ENCODE measurements around the gene CUX1.

CUX1 gene

GRCh38 chr7:101961811-101962210, 144.4 kb downstream of the CUX1 start:
- no peak overlapping the region for H3K27ac Mint-ChIP-seq
- no peaks in the 10 kb centered on the region for H3K27me3 Mint-ChIP-seq
- ATAC-seq (replicated peaks) = no peak

GRCh38 chr7:101963693-101964092, 146.3 kb downstream of the CUX1 start:
- no peaks in the 10 kb centered on the region for H3K27me3 Mint-ChIP-seq
- H3K27ac Mint-ChIP-seq = no peak overlapping the region
- no peak overlapping the region for H3K4me3 Mint-ChIP-seq
- H3K36me3 Mint-ChIP-seq (ENCODE audit: insufficient read depth) = peaks cover 3% of the 10 kb centered on the region
- ATAC-seq (replicated peaks) (no peak), DNase-seq (no peak)
- no peaks in the 10 kb centered on the region for H3K9me3 Mint-ChIP-seq
- H3K4me1 Mint-ChIP-seq (ENCODE audit: low read depth in 2 of 2) = peaks cover 0 to 7% of the 10 kb centered on the region in 2 donors

More at GRCh38 chr7:101961811-101962210, 144.4 kb downstream of the CUX1 start:
- no peak for DNase-seq
- H3K36me3 Mint-ChIP-seq (ENCODE audit: insufficient read depth) = peaks cover 3% of the 10 kb centered on the region
- no peak overlapping the region for H3K4me3 Mint-ChIP-seq
- H3K9me3 Mint-ChIP-seq = no peaks in the 10 kb centered on the region
- H3K4me1 Mint-ChIP-seq (ENCODE audit: low read depth in 2 of 2) = peaks cover 11 to 12% of the 10 kb centered on the region in 2 donors

GRCh38 chr7:101964680-101965452, 147.4 kb downstream of the CUX1 start:
- H3K36me3 Mint-ChIP-seq (ENCODE audit: insufficient read depth) = peaks cover 3% of the 10 kb centered on the region
- peaks cover 0 to 7% of the 10 kb centered on the region in 2 donors for H3K4me1 Mint-ChIP-seq (ENCODE audit: low read depth in 2 of 2)
- no peaks in the 10 kb centered on the region for H3K9me3 Mint-ChIP-seq
- DNase-seq (no peak), ATAC-seq (replicated peaks) (no peak)
- no peak overlapping the region for H3K4me3 Mint-ChIP-seq
- H3K27me3 Mint-ChIP-seq = no peaks in the 10 kb centered on the region
- no peak overlapping the region for H3K27ac Mint-ChIP-seq

- H3K36me3 Mint-ChIP-seq (ENCODE audit: insufficient read depth) = no peaks in the 10 kb centered on the region
- H3K4me1 Mint-ChIP-seq (ENCODE audit: low read depth in 2 of 2) = peaks cover 0 to 5% of the 10 kb centered on the region in 2 donors
- H3K27me3 Mint-ChIP-seq = no peaks in the 10 kb centered on the region
- H3K27ac Mint-ChIP-seq = no peak overlapping the region
- no peak for DNase-seq
- no peak for ATAC-seq (replicated peaks)
- no peaks in the 10 kb centered on the region for H3K9me3 Mint-ChIP-seq
- H3K4me3 Mint-ChIP-seq = no peak overlapping the region
Observed at GRCh38 chr7:101968720-101969466, 151.5 kb downstream of the CUX1 start.

- DNase-seq (no peak), ATAC-seq (replicated peaks) (no peak)
- no peaks in the 10 kb centered on the region for H3K36me3 Mint-ChIP-seq (ENCODE audit: insufficient read depth)
- peaks cover 0 to 5% of the 10 kb centered on the region in 2 donors for H3K4me1 Mint-ChIP-seq (ENCODE audit: low read depth in 2 of 2)
- H3K27ac Mint-ChIP-seq = no peak overlapping the region
- H3K27me3 Mint-ChIP-seq = no peaks in the 10 kb centered on the region
- H3K4me3 Mint-ChIP-seq = no peak overlapping the region
- H3K9me3 Mint-ChIP-seq = no peaks in the 10 kb centered on the region
Observed at GRCh38 chr7:101969997-101970585, 152.7 kb downstream of the CUX1 start.

GRCh38 chr7:101970801-101971200, 153.4 kb downstream of the CUX1 start:
- Mint-ChIP-seq H3K4me3 (no peak overlapping the region), H3K4me1 (ENCODE audit: low read depth in 2 of 2) (peaks cover 4 to 5% of the 10 kb centered on the region in 2 donors), H3K27me3 (no peaks in the 10 kb centered on the region), H3K36me3 (ENCODE audit: insufficient read depth) (no peaks in the 10 kb centered on the region), H3K27ac (no peak overlapping the region), H3K9me3 (no peaks in the 10 kb centered on the region)
- DNase-seq = no peak
- no peak for ATAC-seq (replicated peaks)

GRCh38 chr7:101971457-101971856, 154.0 kb downstream of the CUX1 start:
- Mint-ChIP-seq H3K27ac (no peak overlapping the region), H3K36me3 (ENCODE audit: insufficient read depth) (no peaks in the 10 kb centered on the region)

GRCh38 chr7:101972627-101973026, 155.2 kb downstream of the CUX1 start:
- Mint-ChIP-seq H3K4me1 (ENCODE audit: low read depth in 2 of 2) (peaks cover 3 to 8% of the 10 kb centered on the region in 2 donors), H3K4me3 (no peak overlapping the region), H3K36me3 (ENCODE audit: insufficient read depth) (no peaks in the 10 kb centered on the region), H3K27ac (no peak overlapping the region), H3K27me3 (no peaks in the 10 kb centered on the region), H3K9me3 (no peaks in the 10 kb centered on the region)
- no peak for DNase-seq
- ATAC-seq (replicated peaks) = no peak

More at GRCh38 chr7:101971457-101971856, 154.0 kb downstream of the CUX1 start:
- Mint-ChIP-seq H3K9me3 (no peaks in the 10 kb centered on the region), H3K4me1 (ENCODE audit: low read depth in 2 of 2) (peaks cover 3 to 8% of the 10 kb centered on the region in 2 donors), H3K4me3 (no peak overlapping the region), H3K27me3 (no peaks in the 10 kb centered on the region)
- ATAC-seq (replicated peaks) (no peak), DNase-seq (no peak)

- Mint-ChIP-seq H3K4me3 (no peak overlapping the region), H3K27ac (no peak overlapping the region), H3K36me3 (ENCODE audit: insufficient read depth) (no peaks in the 10 kb centered on the region), H3K27me3 (no peaks in the 10 kb centered on the region), H3K4me1 (ENCODE audit: low read depth in 2 of 2) (peaks cover 3 to 8% of the 10 kb centered on the region in 2 donors), H3K9me3 (no peaks in the 10 kb centered on the region)
- DNase-seq (no peak), ATAC-seq (replicated peaks) (no peak)
Observed at GRCh38 chr7:101973130-101973529, 155.7 kb downstream of the CUX1 start.

GRCh38 chr7:101974393-101974792, 157.0 kb downstream of the CUX1 start:
- DNase-seq = no peak
- H3K27me3 Mint-ChIP-seq = no peaks in the 10 kb centered on the region
- H3K36me3 Mint-ChIP-seq (ENCODE audit: insufficient read depth) = no peaks in the 10 kb centered on the region
- H3K4me3 Mint-ChIP-seq = no peak overlapping the region
- no peaks in the 10 kb centered on the region for H3K9me3 Mint-ChIP-seq
- ATAC-seq (replicated peaks) = no peak
- H3K4me1 Mint-ChIP-seq (ENCODE audit: low read depth in 2 of 2) = peaks cover 3 to 8% of the 10 kb centered on the region in 2 donors
- H3K27ac Mint-ChIP-seq = no peak overlapping the region

- Mint-ChIP-seq H3K4me3 (no peak overlapping the region), H3K27me3 (no peaks in the 10 kb centered on the region), H3K9me3 (no peaks in the 10 kb centered on the region), H3K36me3 (ENCODE audit: insufficient read depth) (no peaks in the 10 kb centered on the region), H3K27ac (no peak overlapping the region), H3K4me1 (ENCODE audit: low read depth in 2 of 2) (peaks cover 3 to 8% of the 10 kb centered on the region in 2 donors)
- ATAC-seq (replicated peaks) (no peak), DNase-seq (no peak)
Observed at GRCh38 chr7:101975046-101975445, 157.6 kb downstream of the CUX1 start.

- no peak for DNase-seq
- H3K27ac Mint-ChIP-seq = no peak overlapping the region
- no peak for ATAC-seq (replicated peaks)
- no peak overlapping the region for H3K4me3 Mint-ChIP-seq
- H3K9me3 Mint-ChIP-seq = no peaks in the 10 kb centered on the region
- peaks cover 2 to 8% of the 10 kb centered on the region in 2 donors for H3K4me1 Mint-ChIP-seq (ENCODE audit: low read depth in 2 of 2)
- H3K27me3 Mint-ChIP-seq = no peaks in the 10 kb centered on the region
- H3K36me3 Mint-ChIP-seq (ENCODE audit: insufficient read depth) = no peaks in the 10 kb centered on the region
Observed at GRCh38 chr7:101976411-101976810, 159.0 kb downstream of the CUX1 start.

GRCh38 chr7:101977249-101977648, 159.8 kb downstream of the CUX1 start:
- DNase-seq (no peak), ATAC-seq (replicated peaks) (no peak)
- H3K9me3 Mint-ChIP-seq = no peaks in the 10 kb centered on the region
- H3K27ac Mint-ChIP-seq = no peak overlapping the region
- no peaks in the 10 kb centered on the region for H3K36me3 Mint-ChIP-seq (ENCODE audit: insufficient read depth)
- no peaks in the 10 kb centered on the region for H3K27me3 Mint-ChIP-seq
- H3K4me1 Mint-ChIP-seq (ENCODE audit: low read depth in 2 of 2) = peaks cover 2 to 8% of the 10 kb centered on the region in 2 donors
- no peak overlapping the region for H3K4me3 Mint-ChIP-seq

All from effector memory CD8-positive, alpha-beta T cell (primary cell).